ENCODE data around the gene PLA2G4C.

DNA sequence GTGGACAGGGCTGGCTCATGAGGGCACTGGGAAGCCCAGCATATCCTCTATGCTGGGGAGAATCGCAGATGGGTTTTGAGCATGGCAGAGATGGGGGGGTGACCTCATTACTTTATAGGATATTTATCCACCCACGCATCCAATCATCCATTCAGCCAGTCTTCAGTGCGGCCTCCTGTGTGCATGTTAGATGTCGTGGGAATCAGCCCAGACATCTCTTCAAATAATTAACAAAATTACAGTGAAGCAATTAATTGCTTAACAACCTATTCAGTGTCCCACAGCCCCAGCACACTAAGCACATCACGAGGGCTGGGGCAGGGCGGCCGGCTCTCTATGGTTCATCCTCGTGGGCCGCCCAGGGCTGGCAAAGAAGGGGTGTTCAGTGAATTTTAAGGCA lies 38.0 kb upstream of the PLA2G4C start:
- TF ChIP-seq EZH2phosphoT487 (IDR thresholded peaks at IDR 0.05; ENCODE audit: unreplicated experiment), result no peak
- TF ChIP-seq, protein P1, sequence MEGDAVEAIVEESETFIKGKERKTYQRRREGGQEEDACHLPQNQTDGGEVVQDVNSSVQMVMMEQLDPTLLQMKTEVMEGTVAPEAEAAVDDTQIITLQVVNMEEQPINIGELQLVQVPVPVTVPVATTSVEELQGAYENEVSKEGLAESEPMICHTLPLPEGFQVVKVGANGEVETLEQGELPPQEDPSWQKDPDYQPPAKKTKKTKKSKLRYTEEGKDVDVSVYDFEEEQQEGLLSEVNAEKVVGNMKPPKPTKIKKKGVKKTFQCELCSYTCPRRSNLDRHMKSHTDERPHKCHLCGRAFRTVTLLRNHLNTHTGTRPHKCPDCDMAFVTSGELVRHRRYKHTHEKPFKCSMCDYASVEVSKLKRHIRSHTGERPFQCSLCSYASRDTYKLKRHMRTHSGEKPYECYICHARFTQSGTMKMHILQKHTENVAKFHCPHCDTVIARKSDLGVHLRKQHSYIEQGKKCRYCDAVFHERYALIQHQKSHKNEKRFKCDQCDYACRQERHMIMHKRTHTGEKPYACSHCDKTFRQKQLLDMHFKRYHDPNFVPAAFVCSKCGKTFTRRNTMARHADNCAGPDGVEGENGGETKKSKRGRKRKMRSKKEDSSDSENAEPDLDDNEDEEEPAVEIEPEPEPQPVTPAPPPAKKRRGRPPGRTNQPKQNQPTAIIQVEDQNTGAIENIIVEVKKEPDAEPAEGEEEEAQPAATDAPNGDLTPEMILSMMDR (conservative IDR thresholded peaks at IDR 0.05; ENCODE audit: low read depth in 2 of 2), result no peak

Measured in GM23338 (cell line).